Inflammatory macrophage treated with lipopolysaccharide for 1 hour (primary cell): ENCODE results near the gene COPG2.
A peak's percentile ranks its signal among the peaks of the same experiment; 100 is the strongest.
"Not testable (repeated sequence)": the region's sequence is repeated elsewhere in the genome, so short reads cannot be mapped to it uniquely, and the experiment has no call there.

Experiments used
- DNase-seq, 2 donors: peaks; one replicate each; pipeline ENCODE4 v3.0.0-alpha.2; 2020 to 2022

Gene COPG2

DNA sequence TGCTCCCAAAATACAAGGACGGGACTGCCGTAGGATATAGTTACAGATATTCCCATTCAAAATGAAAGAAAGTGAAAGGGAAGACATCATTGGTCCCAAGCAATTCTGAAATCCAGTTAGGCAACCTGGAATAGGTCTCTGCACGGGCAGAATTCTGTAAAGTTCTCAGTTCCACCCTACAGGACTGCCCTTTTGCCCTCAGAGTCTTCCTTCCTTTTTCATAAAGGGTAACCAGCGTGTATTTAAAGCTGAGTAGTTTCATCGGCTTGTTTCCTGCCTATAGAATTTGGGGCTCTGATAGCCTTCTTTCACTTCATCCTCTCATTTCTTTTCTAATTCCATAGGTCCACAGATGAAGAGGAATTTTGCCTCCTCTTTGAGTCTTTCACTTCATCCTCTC lies 20.0 kb downstream of the COPG2 start:
- DNase-seq = no peak

DNA sequence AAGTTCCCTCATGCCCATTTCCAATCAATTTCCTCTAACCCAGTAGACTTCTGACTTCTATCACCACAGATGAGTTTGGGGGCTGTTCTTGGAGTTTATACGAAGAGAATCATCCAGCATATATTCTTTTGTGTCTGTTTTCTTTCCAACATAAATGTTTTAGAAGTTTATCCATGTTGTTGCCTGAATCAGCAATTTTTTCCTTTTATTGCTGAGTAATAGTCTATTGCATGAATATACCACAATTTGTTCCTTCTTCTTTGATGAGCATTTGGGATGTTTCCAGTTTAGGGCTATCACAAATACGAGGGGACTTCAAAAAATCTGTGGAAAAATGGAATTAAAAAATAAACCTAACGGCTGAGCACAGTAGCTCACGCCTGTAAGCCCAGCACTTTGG lies 26.2 kb downstream of the COPG2 start:
- no peak for DNase-seq

DNA sequence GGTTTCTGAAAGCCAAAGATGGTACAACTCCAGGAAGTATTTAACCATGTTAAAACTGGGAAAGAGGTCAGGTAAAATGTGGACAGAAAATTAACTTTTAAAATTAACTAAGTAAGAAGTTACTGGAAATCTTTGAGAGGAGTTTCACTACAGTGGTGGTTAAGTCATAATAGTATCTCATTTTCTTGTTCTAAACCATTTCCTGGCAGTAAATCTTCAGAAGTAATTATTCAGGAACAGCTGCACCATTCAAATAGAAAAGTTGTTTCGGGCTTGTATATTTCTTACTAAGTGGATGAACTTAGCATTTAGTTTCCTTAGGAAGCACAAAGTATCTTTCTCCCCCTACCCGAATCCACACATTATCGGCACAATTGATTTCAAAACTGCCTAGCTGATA lies 27.1 kb downstream of the COPG2 start:
- DNase-seq = no peak

DNA sequence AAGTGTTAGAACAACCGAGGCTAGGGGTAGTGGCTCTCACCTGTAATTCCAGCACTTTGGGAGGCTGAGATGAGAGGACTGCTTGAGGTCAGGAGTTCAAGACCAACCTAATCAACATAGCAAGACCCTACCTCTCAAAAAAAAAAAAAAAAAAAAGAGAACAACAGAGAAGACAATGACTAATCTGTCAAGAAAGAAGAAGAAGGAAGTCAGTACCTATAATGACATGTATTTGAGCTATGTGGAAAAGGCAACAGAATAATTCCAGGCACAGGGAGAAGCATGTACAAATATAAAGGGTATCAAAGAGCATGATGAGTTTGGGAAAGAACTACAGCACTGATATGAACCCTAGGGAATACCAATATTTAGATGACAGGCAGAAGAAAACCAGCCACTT lies 27.5 kb downstream of the COPG2 start:
- no peak for DNase-seq

DNA sequence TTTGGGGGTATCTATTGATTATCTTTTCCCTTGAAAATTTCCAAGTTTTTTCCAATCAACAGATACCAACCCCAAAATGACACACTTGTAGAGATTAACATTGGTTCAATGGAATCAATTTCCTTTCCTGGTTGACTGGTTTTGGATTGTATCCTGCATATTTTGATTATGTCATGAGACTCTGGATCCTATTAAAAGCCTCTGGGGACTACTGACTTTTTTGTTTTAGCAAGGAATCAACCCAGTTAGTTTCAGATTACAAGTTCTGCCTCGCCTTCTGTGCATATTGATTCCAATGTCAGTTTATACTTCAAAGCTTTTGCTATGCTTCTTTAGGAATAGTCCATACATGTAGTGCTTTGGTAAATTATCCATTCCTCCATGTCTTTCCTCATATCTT lies 29.2 kb downstream of the COPG2 start:
- no peak for DNase-seq

DNA sequence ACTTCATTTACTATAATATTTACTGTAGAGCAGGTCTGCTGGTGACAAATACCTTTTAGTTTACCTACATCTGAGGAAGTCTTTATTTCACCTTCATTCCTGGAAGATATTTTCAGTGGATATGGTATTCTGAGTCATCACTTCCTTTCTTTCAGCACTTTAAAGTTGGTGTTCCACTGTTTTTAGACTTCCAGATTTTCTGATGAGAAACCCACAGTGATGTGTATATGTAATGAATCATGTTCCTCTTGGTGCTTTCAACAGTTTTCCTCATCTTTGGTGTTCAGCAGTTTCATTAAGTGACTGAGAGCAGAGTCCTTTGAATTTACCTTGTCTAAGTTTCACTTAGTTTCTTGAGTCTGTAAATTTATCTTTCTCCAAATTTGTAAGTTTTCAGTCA lies 36.4 kb downstream of the COPG2 start:
- DNase-seq = no peak

DNA sequence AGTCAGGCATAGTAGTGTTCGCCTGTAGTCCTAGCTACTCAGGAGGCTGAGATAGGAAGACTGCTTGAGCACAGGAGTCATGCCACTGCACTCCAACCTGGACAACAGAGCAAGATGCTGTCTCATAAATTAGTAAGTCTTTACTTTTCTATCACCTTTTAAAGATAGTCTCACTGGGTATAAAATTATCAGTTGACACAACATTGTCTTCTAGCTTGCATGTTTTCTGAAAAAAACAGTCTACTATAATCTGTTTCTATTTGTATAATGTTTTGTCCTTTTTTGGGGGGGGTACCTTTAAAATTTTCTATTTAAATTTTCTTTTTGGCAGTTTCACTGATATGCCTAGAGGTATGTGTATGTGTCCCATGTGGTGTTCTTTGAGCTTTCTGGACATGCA lies 39.6 kb downstream of the COPG2 start:
- DNase-seq = no peak

DNA sequence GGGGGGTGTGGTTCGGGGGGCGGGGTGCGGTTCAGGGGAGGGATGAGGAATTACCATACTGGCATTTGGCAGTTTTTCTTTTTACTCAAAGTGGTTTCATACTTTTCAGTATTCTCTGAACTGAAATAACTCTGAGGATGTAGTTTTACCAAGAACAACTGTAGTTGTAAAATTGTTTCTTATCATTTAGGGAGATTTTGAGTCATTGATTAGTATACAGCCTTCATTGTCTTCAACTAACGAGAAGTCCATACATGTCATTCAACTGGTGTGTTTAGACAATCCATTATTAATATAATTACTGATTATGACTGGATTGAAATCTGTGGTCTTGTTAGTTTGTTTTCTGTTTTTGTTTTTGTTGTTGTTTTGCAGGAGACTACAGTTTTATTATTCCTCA lies 40.8 kb downstream of the COPG2 start:
- no peak for DNase-seq

DNA sequence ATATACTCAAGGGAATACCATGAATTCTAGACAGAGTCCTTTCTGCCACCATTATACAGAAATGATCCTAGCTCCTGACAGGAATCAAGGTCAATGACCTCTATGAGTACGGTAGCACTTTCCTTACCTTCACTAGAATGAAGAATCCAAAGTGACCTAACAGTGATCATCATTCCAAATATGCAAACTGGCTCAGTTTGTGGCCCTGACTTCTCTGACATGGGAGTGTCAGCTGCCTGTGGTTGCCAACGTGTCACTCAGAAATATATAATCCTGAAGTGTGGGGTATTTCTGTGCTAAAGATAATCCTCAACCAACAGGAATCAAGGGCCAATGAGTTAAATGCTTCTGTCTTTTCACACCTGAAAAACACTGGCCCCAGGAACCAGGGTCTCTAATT lies 45.7 kb downstream of the COPG2 start:
- no peak for DNase-seq

DNA sequence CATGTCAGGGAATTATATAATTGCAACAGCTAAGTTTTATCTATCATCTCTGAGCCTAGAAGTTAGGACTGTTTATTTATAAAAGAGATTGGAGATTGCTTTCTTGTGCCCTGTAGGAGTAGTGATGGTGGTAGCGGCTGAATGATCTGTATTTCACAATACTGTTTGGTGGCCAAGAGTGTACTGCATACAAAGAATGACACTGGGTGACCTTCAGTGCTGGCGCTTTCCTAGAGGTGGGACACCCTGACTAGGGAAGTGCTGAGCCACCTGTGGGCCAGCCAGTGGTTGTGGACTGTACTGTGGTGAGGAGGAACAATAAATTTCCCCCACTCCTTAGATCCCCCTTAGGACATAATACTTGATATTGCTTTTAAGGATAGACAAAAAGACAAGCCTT lies 53.0 kb downstream of the COPG2 start:
- no peak for DNase-seq

DNA sequence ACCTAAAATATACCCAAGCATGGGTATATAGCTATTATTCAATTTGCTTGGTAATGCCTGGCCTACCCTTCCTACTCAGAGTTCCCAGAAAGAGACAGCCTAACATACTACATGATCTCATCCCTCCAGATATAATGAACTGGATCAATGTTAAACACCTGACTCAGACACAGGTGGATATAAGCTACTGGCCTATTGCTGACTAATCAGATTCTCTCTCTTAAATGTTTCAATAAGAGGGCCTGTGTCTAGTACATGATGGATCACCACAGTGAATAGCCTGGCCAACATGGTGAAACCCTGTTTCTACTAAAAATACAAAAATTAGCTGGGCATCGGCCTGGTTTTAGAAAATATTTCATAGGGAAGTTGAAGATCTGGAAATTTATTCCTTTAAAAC lies 54.1 kb downstream of the COPG2 start:
- no peak for DNase-seq

DNA sequence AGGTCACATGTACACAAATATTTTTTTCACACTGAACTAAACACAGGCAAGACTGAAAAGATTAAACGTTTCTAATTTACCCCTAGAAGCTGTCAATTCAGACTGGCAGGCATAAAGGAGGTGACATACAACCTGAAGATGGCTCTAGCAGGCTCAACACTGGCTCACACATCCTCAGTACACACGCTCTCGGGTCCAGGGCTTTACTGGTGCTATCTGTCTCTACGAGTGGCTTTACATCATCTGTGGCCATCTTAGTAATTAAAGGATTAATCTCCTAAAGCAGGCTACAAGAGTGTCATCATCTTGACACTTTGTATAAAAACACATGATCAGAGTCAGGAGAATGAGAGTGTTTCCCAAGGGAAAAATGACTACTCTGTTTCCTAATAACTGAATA lies 57.3 kb downstream of the COPG2 start:
- no peak for DNase-seq

DNA sequence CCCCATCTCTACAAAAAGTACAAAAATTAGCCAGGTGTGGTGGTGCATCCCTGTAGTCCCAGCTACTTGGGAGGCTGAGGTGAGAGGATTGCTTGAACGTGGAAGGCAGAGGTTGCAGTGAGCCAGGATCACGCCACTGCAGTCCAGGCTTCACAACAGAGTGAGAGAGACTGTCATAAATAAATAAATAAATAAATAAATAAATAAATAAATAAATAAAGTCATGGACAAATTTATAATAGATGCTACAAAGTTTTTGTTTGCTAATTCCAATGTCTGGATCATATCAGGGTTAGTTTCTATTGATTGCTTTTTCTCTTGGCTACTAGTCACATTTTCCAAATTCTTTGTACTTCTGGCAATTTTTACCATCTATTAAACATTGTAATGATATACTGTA lies 61.5 kb downstream of the COPG2 start:
- not testable (repeated sequence) for DNase-seq

DNA sequence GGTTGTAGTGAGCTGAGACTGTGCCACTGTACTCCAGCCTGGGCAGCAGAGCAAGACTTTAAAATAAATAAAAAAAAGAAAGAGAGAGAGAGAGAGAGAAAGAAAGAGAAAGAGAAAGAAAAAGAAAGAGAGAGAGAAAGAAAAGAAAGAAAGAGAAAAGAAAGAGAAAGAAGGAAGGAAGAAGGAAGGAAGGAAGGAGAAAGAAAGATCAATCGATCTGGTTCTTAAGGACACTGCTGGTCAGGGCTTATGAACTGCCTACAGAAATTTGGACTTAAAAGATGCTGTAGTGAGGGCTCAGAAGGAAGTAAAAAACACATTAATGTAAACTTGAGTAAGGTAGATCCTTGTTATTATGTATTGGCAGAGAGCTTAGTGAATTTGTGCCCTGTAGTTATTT lies 62.4 kb downstream of the COPG2 start:
- no peak for DNase-seq

DNA sequence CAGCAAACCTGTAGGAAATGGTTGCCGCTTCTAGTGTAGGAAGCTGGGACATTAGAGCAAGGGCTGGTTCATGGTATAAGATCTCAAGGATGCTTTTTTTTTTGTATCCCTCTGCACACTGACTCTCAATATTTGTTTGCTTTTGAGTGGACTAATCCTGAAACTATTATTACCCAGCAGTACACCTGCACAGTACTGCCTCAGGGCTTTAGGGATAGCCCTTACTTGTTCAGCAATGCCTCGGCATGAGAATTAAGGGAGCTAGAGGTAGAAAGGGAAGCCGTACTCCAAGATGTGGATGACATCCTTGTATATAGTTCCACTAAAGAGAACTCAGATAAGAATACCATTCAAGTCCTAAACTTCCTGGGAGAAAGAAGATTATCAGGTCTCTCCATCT lies 70.5 kb downstream of the COPG2 start:
- no peak for DNase-seq

DNA sequence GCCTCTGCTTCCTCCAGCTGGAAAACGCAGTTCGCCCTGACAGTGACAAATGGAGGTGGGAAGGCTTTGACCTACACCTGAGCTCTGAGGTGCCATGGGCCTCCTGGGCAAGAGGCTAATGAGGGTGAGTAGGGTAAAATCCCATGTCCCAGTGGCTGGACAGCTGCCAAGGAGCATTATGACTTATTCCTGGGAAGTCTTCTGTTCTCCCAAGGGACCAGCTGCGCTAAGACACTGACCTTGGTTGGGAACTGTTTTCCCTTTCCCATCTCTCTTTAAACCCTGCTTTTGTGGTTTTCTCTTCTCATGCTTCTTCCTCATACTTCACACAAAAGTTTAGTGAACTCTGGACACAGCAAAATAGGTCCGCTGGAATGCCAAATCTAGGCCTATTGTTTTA lies 72.6 kb downstream of the COPG2 start:
- DNase-seq = no peak

DNA sequence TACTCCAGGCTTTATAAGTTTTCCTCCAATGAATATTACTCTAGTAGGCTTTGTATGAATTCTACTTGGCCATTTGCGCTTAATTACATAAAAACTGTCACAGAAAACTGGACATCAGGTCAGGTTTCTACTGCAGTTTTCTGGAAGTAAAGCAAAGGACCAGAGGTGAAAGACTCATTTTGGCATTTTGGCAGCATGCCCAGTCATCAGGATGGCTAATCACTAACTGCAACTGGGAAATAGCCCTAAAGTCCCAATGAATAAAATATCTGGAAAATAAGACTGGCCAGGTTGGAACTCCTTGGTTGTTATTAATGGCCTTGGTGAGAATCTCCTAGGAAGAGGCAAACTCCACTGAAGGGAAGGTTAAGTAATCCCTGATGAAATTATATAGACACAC lies 75.5 kb downstream of the COPG2 start:
- no peak for DNase-seq

DNA sequence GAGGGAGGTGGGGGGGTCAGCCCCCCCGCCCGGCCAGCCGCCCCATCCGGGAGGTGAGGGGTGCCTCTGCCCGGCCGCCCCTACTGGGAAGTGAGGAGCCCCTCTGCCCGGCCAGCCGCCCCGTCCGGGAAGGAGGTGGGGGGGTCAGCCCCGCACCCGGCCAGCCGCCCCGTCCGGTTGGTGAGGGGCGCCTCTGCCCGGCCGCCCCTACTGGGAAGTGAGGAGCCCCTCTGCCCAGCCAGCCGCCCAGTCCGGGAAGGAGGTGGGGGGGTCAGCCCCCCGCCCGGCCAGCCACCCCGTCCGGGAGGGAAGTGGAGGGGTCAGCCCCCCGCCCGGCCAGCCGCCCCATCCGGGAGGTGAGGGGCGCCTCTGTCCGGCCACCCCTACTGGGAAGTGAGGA lies 77.1 kb downstream of the COPG2 start:
- not testable (repeated sequence) for DNase-seq

DNA sequence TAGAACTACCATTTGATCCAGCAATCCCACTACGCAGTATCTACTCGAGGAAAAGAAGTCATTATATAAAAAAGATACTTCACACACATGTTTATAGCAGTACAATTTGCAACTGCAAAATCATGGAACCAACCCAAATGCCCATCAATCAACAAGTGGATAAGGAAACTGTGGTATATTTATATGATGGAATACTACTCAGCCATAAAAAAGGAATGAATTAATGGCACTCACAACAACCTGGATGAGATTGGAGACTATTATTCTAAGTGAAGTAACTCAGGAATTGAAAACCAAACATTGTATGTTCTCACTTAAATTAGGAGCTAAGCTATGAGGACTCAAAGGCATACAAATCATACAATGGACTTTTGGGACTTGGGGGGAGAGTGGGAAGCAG lies 82.6 kb downstream of the COPG2 start:
- DNase-seq = not testable (repeated sequence)

DNA sequence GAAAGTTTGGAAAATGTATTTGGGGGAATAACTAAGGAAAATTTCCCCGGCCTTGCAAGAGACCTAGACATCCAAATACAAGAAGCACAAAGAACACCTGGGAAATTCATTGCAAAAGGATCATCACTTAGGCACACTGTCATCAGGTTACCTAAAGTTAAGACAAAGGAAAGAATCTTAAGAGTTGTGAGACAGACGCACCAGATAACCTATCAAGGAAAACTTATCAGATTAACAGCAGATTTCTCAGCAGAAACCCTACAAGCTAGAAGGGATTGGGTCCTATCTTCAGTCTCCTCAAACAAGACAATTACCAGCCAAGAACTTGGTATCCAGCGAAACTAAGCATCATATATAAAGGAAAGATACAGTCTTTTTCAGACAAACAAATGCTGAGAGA lies 93.4 kb downstream of the COPG2 start:
- DNase-seq = not testable (repeated sequence)

DNA sequence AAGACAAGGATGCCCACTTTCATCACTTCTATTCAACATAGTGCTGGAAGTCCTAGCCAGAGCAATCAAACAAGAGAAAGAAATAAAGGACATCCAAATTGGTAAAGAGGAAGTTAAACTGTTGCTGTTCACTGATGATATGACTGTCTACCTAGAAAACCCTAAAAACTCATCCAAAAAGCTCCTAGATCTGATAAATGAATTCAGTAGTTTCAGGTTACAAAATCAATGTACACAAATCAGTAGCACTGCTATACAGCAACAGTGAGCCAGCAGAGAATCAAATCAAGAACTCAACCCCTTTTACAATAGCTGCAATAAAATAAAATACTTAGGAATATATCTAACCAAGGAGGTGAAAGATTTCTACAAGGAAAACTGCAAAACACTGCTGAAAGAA lies 98.4 kb downstream of the COPG2 start:
- DNase-seq = not testable (repeated sequence)

DNA sequence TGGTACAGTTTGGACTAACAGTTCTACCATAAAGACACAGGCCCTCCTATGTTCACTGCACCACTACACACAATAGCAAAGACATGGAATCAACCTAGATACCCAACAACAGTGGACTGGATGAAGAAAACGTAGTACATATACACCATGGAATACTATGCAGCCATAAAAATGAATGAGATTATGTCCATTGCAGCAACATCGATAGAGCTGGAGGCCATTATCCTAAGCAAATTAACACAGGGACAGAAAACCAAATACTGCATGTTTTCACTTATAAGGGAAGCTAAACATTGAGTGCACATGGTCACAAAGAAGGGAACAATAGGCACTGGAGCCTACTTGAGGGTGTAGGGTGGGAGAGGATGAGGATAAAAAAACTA lies 101.7 kb downstream of the COPG2 start:
- no peak for DNase-seq

DNA sequence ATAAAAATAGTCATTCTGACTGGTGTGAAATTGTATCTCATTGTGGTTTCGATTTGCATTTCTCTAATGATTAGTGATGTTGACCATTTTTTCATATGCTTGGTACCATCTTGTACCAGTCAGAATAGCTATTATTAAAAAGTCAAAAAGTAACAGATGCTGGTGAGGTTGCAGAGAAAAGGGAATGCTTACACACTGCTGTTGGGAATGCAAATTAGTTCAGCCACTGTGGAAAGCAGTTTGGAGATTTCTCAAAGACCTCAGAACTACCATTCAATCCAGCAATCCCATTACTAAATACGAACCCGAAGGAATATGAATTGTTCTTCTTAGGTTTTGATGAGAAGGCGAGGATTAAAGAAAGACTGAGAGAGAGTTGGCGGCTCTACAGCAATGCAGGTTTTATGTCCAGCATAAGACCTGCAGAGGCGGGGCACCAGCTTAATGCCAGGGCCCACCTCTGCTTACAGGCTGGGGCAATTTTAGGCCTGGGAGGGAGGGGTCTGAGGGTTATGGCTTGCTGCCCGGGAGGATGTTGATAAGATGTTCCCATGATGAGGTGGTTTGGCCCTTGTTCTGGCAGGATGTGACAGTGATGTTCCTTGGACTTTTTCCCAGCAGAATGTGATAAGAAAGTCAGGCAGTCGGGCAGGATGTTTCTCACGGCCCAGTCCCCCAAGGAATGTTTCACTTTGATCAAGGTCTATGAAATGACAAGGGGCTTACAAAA lies 102.2 kb downstream of the COPG2 start:
- DNase-seq = no peak

DNA sequence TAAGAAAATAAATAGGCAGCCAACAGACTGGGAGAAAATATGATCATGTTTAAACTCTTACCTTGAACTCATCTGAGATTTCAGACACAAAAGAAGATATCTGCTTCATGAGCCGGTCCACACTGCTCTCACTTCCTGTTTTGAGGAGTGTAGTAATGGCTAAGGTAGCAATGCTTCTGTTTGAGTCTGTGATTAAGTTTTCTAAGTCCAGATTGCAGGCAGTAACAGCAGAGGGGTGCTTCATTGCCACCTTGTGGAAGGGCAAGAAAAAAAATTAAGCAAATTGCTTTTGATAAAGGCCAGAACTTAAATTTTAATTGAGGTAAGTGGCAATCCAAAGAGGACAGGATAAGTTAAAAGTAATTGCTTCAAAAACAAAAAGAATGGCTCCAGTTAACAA lies 107.6 kb downstream of the COPG2 start:
- peak; percentile 3 to 11 for DNase-seq

DNA sequence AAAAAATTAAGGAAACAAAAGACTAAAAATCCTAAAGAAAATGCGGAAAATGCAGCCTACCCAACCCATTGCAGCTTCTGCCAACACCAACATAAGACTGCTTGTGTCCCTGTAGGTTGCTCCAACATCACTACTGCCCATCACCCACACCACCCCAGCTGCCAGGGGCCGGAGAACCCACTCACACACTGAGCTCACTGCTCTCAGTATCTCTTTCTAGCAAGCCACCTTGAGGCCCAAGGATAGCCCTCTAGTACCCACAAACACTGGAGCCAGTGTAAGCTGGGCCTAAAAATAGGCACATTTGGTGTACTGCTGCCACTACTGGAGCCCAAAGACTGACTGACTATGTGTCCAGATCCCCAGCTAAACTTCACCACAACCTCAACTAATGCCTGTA lies 109.4 kb downstream of the COPG2 start:
- no peak for DNase-seq

DNA sequence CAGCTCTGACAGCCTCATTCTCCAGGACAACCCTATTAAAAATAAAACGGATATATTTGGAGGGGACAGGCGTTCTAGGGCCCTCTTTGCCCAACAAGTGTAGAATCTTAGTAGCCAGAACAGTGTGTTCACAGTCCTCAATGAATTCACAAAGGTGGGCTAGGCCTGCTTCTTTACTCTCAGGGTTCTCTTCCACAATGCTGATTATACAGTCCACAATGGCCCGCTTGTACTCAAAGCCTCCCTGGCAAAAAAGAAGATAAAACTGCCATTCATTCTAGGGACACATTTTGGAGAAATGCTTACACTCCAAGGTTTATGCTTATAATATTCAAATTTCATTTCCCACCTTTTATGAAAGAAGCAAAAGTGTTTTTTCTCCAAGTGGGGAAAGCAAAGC lies 114.1 kb downstream of the COPG2 start:
- DNase-seq = no peak
